Measurements from ENCODE around the gene ZFYVE21.
"Not testable (repeated sequence)": the region's sequence is repeated elsewhere in the genome, so short reads cannot be mapped to it uniquely, and the experiment has no call there.

The ZFYVE21 gene

DNA sequence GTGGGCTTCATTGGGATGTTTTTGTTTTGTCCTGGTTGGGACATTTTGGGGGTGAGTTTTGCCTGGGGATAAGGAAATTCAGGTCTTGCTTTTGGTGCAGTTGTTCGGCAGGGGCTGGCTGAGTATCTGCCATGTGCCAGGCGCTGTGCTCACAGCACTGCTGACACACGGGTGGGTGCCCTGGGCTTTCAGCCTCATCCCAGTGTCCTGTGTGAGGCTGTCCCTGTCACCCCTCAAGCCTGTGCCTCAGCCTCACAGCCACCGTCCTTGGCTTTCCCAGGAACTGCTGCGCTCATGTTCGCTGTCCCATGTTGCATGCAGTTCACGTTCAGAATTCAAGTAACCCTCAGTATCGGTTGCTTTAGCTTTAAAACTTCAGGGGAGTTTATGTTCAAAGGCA is 25.3 kb upstream of the ZFYVE21 start:
- Histone ChIP-seq H3K4me3 (no peak overlapping the region), H3K27ac (peak overlapping the region in 1 of 21 experiments; percentile 41)

DNA sequence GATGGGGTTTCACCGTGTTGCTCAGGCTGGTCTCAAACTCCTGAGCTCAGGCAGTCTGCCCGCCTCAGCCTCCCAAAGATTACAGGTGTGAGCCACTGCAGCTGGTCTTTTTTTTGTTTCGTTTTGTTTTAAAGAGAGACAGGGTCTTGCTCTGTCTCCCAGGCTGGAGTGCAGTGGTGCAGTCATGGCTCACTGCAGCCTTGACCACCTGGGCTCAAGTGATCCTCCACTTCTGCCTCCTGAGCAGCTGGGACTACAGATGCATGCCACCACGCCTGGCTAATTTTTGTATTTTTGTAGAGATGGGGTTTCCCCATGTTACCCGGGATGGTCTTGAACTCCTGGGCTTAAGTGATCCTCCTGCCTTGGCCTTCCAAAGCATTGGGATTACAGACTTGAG is 24.0 kb upstream of the ZFYVE21 start:
- H3K27ac ChIP-seq, H3K4me3 ChIP-seq: not testable (repeated sequence)

DNA sequence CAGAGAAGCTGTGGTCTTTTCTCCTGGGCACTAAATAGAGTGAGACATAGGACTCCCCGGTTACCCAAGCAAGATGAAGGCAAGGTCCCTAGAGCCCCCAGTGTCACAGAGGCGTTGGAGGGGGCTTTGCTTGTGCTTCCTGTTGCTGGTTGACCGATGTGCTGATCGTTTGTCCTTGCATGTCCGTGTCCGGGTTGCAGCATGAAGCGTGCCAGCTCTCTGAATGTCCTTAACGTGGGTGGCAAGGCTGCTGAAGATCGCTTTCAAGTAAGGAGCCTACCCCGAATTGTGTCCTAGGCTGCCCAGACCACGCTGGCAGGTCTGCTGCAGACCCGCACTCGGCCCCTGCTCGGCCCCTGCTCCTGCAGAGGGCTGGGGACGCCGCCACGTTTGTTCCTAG is 23.5 kb upstream of the ZFYVE21 start:
- no peak overlapping the region for H3K27ac ChIP-seq
- H3K4me3 ChIP-seq: no peak overlapping the region

DNA sequence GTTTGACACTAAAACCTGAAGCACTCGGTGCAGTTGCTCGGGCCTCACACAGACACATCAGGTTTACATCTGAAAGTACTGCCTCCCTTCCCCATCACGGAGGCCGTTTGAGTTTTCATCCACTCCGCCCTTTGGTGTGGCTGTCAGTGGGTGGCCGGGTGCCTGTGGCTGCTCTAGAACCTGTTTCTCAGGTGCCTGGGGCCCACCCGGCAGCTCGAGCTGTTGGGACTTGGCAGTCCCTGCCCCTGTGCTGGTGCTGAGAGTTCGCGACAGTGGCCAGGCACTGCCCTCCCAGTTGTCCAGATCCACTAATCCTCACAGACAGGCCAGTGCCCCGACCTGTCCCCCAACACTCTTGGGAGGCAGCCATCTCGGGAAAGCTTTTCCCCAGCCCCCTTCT is 22.7 kb upstream of the ZFYVE21 start:
- peak overlapping the region in 1 of 21 experiments; percentile 42 for H3K27ac ChIP-seq

DNA sequence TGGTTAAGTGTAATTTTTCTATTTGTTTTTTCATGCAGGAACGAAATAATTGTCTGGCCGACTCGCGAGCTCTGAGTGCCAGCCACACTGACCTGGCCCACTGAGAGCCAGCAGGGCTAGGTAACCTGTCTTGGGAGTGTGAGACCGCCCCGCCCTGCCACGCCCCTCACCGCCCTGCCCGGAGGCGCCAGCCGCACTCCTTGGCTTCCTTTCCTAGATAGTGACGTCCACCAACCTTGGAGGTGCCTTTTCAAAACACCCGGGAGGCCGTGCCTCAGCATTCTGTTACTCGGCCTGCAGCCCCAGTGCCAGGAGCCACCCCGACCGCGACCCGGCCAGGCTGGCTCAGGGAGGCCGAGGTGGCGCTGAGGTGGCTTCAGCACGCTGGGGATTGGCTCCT is 22.1 kb upstream of the ZFYVE21 start:
- H3K4me3 ChIP-seq: no peak overlapping the region
- H3K27ac ChIP-seq: no peak overlapping the region

More for the DNA sequence above, 22.7 kb upstream of the ZFYVE21 start:
- H3K4me3 ChIP-seq: no peak overlapping the region

DNA sequence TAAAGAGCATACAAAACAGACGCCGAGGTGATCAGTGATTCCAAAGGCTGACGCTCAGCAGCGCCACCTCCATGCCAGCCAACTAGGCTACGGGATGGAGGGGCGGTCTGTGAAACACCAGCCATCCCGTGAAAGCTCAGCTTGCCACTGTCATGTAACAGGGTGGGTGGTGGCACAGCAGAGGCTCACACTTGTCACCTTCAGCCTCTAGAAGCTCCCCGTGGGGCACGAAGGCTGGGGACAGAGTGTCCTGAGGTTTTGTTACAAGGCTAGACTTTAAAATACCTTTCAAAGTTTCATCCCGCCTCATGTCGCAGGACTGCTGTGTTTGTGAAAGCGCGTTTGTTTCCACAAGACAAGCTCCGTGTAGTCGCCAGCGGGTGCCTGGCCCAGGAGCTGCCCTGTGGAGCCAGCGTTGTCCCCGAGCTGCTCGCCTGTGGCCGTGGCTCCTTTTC is 21.0 kb upstream of the ZFYVE21 start:
- Histone ChIP-seq H3K27ac (no peak overlapping the region), H3K4me3 (no peak overlapping the region)

DNA sequence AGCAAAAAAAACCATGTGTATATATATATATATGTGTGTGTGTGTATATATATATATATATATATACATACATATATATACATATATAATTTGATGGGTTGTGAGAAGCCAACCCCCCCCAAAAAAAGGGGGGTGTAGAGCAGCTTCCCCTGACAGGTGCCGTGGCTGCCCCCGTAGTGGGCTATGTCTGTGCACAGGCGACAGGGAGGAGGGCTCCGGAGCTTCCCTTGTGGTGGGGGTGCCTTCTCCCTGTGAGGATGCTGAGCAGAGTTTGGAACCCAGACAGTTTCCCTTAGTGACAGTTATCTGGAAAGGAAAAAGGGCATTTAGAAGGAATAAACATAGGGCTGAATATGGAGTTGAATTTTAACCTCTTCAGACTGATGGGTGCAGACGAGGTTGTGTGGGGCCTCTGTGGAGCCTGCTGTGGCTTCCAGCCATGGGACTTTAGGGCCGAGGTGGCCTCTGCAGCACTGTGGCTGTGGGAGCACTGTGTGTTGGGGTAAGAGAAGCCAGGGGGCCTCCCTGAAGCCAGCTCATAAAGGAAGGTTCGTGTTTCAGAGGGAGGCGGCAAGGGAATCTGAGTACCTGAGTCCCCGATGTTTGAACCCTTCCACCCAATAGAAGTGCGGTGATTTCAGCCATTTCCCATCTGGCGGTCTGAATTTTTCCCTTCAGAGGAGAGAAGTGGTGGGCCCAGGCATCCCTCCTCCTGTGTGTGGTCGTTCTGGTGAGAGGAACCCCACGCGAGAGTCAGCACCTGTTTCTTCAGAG is 20.1 kb upstream of the ZFYVE21 start:
- Histone ChIP-seq H3K4me3 (no peak overlapping the region), H3K27ac (peak overlapping the region in 1 of 21 experiments; percentile 5)

DNA sequence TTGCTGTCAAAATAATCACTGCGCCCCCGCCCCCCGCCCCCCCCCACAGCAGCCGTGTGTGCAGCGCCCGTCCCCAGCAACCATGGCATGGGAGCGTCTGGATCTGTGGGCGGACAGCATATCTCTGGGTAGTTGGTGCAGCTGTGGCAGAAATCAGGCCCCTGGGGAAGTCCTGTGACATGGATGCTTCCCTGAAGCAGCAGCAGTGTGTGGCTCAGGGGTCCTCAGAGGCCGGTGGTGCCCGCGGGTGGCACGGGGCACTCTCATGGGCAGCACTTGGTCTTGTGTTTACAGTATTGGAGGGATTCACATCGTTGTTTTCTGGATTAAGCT is 19.6 kb upstream of the ZFYVE21 start:
- H3K27ac ChIP-seq: peak overlapping the region in 5 of 21 experiments; percentile 5 to 51 (median 28)
- no peak overlapping the region for H3K4me3 ChIP-seq

DNA sequence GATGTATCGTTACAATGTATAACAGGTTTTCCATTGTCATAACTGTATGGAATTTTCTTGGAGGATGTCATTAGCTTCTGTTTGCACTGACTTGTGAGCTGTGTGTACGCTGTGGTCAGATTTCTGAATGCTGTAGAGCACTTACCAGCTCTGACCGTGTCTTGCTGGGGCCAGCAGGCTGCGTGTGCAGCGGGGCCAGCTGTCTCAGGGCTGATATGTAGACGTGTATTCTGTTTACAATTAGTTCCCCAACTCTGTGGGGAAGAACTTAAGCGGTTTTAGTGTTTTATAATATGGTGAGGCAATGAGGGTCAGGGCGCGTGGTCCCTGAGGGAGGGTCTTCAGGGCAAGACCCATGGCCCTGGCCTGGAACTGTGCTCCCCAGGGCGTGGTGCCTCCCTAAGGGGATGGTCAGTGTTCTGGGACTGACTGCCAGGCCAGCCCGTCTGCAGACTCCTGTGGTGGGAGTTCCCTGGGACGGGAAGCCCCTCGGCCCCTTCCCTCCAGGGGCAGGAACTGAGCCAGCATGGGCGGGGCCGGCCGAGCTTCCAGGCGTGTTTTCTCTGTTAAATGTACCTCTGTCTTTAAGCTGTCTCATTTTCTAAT is 19.0 kb upstream of the ZFYVE21 start:
- Histone ChIP-seq H3K4me3 (no peak overlapping the region), H3K27ac (peak overlapping the region in 11 of 21 experiments; percentile 8 to 74 (median 46))

DNA sequence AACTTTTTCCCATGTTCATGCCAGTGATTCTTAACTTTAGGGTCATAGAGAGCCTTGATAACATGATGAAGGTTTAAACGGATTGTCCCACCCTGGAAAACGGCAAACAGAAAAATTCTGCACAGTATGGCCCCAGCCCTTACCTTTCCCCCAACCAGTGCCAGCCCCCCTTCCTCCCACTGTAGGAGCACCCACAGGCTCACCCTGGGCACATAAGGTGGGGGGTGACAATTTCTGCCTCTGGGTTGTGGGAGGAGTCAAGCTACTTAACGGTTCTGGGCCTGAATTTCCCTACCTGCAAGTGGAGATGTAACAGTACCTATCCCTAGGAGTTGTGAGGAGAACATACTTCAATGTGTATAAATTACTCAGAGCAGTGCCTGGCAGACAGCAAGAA is 18.4 kb upstream of the ZFYVE21 start:
- no peak overlapping the region for H3K4me3 ChIP-seq
- peak overlapping the region in 9 of 21 experiments; percentile 12 to 74 (median 51) for H3K27ac ChIP-seq

DNA sequence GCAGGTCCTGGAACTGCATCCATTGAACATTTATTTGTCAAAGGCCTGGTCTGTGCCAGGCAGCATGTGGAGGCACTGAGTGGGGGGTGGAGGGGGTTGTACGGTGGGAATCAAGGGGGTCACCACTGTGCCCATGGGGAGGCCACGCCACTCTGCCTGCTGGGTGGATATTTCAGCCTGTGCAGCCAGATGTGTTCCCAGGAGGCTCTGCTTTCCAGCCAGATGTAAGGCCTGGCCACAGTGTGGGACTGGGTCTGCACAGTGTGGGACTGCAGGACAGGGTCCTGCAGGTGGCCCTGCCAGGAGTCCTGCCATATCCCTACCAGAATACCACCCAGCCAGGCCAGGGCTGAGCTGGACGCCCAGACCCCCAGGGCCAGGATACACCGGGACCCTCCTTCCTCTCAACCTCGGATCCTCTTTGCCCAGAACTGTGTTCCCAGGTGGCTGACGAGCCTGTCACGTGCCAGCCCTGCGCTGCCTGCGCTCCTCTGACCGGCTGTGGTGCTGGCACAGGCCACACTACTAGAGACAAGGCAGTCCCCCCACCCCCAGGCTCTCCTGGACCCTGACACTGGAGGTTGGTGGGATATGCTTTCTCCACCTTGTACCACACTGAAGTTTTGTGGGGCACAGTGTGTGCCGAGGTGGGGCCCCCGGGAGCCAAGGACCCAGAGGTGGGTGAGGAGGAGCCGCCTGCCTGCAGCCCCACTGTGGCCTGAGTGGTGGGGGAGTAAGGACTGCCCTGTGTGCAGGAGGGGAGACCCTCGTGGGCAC is 17.8 kb upstream of the ZFYVE21 start:
- Histone ChIP-seq H3K27ac (peak overlapping the region in 12 of 21 experiments; percentile 31 to 77 (median 64)), H3K4me3 (no peak overlapping the region)

DNA sequence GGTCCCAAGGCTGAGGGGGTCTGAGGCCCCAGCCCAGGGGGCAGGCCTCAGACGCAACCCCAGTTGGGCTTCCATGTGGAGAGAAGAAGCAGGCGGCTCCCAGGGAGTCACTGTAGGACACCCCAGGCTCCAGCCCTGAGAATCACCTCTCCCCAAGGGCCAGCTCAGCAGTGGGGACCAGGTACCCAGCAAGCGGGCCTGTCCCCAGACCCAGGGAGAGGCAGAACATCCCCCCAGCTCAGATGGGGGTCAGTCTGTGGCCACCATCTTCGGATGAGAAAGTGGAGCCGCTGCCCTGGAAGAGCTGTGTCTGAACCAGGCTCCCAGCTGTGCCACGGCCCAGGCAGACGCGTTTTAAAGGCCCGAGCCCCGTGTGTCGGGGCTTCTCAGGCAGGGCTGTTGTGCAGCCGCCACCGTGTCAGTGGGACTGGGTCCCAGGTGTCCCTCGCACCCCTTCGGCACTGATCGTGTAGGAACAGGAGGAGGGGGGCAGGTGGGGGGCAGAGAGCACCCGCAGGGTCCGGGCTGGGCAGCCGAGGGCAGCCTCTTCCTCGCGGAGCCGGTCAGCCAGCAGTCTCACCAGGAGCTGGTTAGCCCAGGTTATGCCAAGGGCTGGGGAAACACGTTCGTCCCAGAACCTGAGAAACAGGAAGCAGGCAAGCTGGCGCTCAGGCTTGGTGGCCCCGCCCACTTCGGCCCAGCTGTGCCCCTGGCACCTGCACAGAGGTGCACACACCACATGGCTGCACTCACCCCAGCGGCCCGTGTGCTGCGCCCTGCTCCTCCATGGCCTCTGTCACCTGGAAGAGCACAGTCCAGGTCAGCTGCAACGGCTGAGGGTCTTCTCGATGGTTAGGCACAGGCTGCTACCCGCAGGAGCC is 17.0 kb upstream of the ZFYVE21 start:
- peak overlapping the region in 14 of 21 experiments; percentile 22 to 77 (median 58) for H3K27ac ChIP-seq
- no peak overlapping the region for H3K4me3 ChIP-seq

DNA sequence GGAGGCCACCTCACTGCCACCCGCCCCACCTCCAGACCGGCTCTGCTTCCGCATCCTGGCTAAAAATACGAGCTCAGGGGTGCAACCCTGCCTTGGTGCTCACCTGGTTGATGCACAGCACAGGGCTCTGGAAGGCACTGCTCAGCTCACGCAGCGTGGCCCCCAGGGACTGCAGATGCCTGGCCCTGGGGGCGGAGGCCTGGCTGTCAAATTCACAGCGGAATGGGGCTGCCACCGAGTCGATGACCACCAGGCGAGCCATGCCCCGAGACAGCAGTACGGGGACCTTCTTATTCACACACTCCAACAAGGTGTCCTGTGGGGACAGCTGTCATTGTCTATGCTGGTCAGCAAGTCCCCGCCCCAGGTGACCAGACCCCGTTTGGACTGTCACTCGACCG is 16.3 kb upstream of the ZFYVE21 start:
- Histone ChIP-seq H3K27ac (peak overlapping the region in 1 of 21 experiments; percentile 77), H3K4me3 (no peak overlapping the region)

DNA sequence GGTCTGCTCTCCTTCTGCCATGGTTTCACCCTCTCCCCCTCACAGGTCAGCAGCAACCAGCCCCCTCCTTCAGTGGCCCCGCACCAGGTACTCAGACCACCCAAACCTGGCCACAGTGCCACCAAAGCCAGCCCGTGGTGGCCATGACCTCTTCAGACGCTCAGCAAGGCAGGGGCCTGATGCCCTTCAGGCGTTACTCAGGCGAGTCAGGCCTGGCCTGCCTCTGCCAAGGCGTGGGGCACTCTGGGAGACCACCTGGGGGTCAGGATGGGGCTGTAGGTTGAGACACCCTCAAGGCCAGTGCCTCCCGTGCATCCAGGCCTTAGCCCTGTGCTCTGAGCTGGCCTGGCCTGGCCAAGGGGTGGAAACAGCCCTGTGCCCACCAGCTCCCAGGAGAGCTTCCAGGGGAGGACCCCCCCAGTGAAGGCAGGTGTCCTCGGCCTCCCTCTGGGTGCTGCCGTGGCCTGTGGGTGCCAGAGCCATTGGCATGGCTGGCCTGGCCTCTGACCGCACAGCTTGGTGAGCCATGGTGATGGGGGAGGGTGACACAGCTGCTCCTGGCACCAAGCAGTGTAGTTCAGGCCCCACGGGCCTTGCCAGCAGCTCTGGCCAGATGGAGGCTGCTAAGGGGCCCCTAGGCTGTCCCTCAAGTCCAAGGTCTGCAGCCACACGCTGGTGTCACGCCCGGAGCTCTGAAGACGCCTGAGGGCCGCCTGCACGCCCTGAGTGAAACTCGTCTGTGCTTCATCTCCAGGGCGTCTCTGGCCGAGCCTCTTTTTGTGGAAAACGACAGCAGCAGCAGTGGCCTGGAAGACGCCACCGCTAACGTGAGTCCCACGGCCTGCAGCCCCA is 15.5 kb upstream of the ZFYVE21 start:
- no peak overlapping the region for H3K4me3 ChIP-seq
- peak overlapping the region in 4 of 21 experiments; percentile 10 to 31 (median 22) for H3K27ac ChIP-seq

DNA sequence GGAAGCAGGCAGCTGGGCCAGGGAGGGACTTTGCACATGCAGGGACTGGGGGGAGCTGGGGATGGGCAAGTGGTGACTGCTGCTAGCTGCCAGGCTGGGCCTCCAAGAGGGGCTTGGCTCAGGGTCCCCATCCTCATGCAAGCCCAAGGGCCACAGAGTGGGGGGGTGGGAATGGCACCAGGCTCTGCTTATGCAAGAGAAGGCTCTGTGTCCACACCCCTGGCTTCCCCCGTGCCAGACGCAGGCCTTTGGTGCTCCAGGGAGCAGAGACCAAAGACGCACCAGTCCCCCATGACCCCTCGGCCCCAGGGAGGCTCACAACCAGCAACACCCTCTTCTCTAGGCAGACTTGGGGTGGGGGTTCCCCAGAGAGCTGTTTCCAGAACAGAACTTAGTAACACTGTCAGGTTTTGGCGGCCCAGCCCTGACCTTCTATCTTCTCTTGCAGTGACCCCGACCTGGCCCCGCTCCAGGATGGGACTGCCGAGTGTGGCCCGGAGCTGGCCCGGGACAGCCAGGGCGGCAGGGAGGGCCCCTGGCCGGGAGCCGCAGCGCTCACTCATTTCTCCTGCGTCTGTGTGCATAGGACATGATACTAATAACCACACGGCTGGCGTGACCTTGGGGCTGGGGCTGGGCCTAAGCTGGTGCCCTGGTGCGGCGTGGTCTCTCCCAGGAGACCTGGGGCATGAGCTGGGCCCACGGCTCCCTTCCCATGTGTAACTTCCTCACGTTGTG is 14.7 kb upstream of the ZFYVE21 start:
- Histone ChIP-seq H3K4me3 (no peak overlapping the region), H3K27ac (no peak overlapping the region)

DNA sequence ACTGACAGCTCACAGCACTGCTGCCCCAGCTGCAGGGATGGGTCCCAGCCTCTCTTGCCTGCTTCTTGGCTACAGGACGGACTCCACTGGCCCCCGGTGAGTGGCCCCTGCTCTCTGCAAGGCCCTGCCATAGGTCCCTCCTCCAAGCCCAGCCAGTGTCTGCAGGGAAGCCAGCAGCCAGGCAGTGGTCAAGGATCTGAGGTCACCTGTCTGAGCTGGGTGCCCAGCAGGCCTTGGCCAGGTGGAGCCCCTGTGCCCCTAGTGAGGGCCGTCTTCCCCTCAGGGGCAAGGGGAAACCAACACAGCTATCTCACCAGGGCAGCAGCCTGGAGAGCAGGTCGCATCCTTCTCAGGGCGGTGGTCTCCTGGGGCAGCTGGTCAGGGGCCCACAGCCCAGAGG is 13.5 kb upstream of the ZFYVE21 start:
- H3K27ac ChIP-seq: no peak overlapping the region
- H3K4me3 ChIP-seq: no peak overlapping the region

DNA sequence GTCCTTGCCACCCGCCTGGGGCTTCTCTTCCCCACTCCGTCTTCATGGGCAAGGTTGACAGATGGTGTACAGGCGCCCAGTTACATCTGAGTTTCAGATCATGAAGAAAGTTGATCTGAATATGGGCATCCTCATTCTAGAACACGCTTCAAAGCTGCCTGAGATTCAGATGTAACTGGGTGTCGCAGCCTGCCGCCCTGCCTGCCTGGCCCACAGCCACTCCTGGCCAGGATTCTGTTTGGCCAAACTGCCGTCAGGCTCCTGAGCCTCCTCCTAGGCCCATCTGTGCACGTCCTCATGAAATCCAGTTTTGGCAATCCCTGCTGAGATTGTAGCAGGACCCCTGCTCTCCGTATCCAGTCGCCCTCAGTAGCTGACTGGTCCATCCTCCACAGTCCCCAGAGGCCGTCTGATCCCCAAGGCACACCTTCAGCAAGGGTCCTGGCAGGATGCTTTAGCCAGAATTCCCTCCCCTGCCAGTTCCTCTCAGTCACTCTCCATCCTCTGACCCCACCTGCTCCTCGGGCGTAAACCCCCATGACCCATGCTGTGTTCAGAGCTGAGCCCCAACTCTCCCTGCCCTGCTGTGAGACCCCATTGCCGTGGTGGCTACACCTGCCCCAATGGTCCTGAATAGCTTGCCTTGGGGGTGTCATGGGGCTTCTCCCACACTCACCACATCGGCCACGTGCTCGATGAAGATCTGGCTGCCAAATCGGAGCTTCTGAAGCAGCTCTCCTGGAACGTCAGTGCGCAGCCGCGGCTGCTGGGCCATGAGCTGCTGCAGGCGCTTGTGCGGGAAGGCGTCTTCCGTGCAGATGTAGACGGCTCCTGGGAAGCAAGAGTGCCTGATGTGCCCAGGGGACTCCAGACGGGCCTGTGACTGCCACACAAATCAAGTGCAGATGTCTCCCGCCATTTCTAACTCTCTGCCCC is 12.8 kb upstream of the ZFYVE21 start:
- Histone ChIP-seq H3K4me3 (no peak overlapping the region), H3K27ac (peak overlapping the region in 3 of 21 experiments; percentile 4 to 72 (median 11))
